DND-41 (cell line): ENCODE measurements around the gene CPED1.

Source experiments
- ATAC-seq: fragments of 200-7000 bp; cut with Tn5 transposase; 3 replicates; pipeline ENCODE4 v1.9.1; 2021; ENCODE audit warnings: low read depth; ENCODE audit not compliant: insufficient read depth
- DNase-seq: peaks from one replicate; pipeline ENCODE4 v3.0.0-alpha.2; 2020
- H2AFZ ChIP-seq: 2 replicates; pipeline ENCODE4 v1.6.0; 2012; ENCODE audit warnings: low read depth, low read length
- H3K27ac ChIP-seq: 2 replicates; pipeline ENCODE4 v1.5.1; 2012; ENCODE audit warnings: low read length, inconsistent platforms
- H3K27me3 ChIP-seq: fragments of 200-600 bp; sonication (generic); 2 replicates; pipeline ENCODE4 v1.6.0; 2012; ENCODE audit warnings: low read length, mild to moderate bottlenecking, inconsistent platforms; ENCODE audit not compliant: insufficient read depth, poor library complexity
- H3K36me3 ChIP-seq: 2 replicates; pipeline ENCODE4 v1.5.1; 2012; ENCODE audit warnings: low read length, inconsistent platforms; ENCODE audit not compliant: insufficient read depth
- H3K4me1 ChIP-seq: 2 replicates; pipeline ENCODE4 v1.5.1; 2012; ENCODE audit warnings: mild to moderate bottlenecking, low read length; ENCODE audit not compliant: insufficient read depth
- H3K4me2 ChIP-seq: 2 replicates; pipeline ENCODE4 v1.6.0; 2012; ENCODE audit warnings: mild to moderate bottlenecking, moderate library complexity, low read length, inconsistent platforms; ENCODE audit not compliant: insufficient read depth
- H3K4me3 ChIP-seq, 2 experiments: fragments of 200-600 bp in 1 of 2; shearing (Covaris generic) in 1 of 2; 2 replicates each; pipeline ENCODE4 v1.5.1; 2012 to 2016; ENCODE audit warnings: inconsistent platforms in 2 of 2, low read length in 2 of 2, mild to moderate bottlenecking in 2 of 2, low read depth in 1 of 2, moderate library complexity in 1 of 2
- H3K79me2 ChIP-seq: 2 replicates; pipeline ENCODE4 v1.6.0; 2012; ENCODE audit warnings: low read length, inconsistent platforms; ENCODE audit not compliant: insufficient read depth
- H3K9ac ChIP-seq: 2 replicates; pipeline ENCODE4 v1.6.0; 2012; ENCODE audit warnings: low read depth, mild to moderate bottlenecking, inconsistent platforms, low read length, moderate library complexity
- H3K9me3 ChIP-seq: 2 replicates; pipeline ENCODE4 v1.5.1; 2012; ENCODE audit warnings: low read length, moderate library complexity, mild to moderate bottlenecking, inconsistent platforms; ENCODE audit not compliant: insufficient read depth, severe bottlenecking
- H4K20me1 ChIP-seq: 2 replicates; pipeline ENCODE4 v1.6.0; 2012; ENCODE audit warnings: low read length; ENCODE audit not compliant: insufficient read depth
- CTCF ChIP-seq: IDR thresholded peaks from 2 replicates; pipeline ENCODE4 v1.5.1; 2012; ENCODE audit warnings: borderline replicate concordance, low read length, moderate library complexity, mild to moderate bottlenecking; ENCODE audit not compliant: poor library complexity, severe bottlenecking; ENCODE audit errors: extremely low read depth
- EZH2 ChIP-seq: IDR thresholded peaks from 3 replicates; pipeline ENCODE4 v1.6.1; 2012; ENCODE audit warnings: borderline replicate concordance, low read depth, mild to moderate bottlenecking, moderate library complexity, low read length, inconsistent platforms; ENCODE audit not compliant: severe bottlenecking

CPED1 gene

DNA sequence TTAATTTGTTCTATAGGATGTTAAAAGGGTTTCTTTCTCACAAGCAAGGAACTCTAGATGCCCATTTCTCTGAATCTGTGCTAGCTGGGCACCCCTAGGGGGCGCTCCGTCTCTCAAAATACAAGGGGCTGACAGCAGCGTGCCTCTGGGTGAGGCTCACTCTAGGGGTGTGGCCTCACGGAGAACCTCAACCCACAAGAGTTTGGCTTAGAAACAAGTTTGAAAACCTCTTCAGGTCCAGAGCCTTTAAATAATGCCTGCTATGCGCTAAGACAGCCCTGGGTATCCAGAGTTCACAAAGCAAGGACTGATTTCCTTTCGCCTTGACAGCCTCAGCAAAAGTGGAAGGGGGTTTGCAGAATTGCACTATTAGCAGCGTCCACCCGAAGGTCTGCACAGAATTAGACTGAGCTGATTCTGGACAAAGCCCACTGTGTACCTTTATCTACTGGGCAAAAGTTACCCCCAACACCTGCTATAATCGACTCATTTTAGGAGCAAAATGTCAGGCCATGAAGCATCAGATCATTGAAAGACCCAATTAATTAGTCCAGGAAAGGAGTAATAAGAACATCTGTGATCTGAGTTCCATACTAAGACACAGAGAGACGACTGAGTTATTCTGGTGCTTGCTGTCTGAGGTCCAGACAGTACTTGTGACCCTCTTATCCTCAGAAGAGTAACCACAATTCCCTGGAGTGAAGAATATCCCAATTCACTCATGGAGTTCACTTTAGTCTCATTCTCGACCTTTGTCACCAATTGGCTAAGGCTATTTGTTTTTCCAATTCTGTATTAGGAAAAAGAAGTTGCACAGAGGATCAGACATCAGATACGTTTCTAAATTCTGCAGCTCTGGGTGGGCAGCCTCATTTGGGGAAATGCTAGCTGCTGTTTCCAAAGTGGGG is 574 bp upstream of the CPED1 start:
- no peaks in the 10 kb centered on the region for H3K36me3 ChIP-seq
- H3K27ac ChIP-seq, result no peak overlapping the region
- peak; percentile 84 for DNase-seq
- H2AFZ ChIP-seq, result peak overlapping the region; percentile 55
- no peaks in the 10 kb centered on the region for H3K9me3 ChIP-seq
- no peaks in the 10 kb centered on the region for H4K20me1 ChIP-seq
- H3K4me3 ChIP-seq, result peak overlapping the region in 1 of 2 experiments; percentile 49; a peak in 2 of 4 replicates
- TF ChIP-seq CTCF (peak; percentile 92), EZH2 (no peak)
- peak overlapping the region; percentile 74 for H3K4me2 ChIP-seq
- H3K4me1 ChIP-seq, result peaks cover 15% of the 10 kb centered on the region
- ATAC-seq, result peak; percentile 99
- peaks cover 24% of the 10 kb centered on the region for H3K27me3 ChIP-seq
- H3K79me2 ChIP-seq, result no peaks in the 10 kb centered on the region
- H3K9ac ChIP-seq, result peak overlapping the region; percentile 27

DNA sequence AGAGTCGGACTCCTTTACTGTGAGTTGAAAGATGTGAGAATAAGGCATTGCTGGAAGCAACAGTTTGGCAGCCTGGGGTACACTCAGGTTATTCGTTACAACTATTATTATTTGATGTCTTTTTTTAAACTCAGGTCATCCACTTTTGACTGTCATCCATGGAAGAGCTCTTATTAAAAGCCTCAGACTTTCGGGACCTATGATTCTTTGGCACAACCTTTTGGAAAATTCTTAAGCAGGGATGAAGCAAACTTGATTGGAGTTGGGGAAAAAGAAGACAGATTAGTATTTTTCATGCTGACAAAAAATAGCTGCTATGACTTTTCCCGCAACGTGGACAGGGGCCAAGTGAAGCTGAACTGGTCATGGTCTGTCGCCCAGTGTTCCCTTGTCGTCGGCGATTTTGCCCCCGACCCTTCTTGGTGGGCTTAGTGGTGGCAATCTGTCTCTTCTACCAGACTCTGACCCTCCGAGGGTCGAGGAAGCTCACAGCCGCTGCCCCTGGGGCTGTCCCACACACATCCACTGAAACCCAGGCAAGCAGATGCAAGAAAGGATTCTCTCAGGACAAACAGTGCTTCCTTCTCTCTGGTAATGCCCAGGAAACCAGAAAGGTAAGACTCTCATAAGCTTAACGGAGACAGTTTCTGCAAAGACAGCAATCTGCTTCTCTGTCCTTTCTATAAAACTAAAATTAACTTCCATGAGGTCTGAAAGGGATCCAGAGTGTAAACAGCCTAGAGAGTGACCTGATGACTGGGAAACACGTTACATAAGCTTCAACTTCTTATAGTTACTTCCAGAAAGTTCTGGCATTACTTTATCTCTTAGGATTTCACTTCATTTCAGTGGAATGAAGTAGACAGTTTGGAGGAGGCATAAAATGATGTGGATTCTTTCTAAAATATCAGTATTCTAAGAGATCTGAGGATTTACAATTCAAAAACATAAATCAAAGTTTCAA is 1.0 kb downstream of the CPED1 start:
- peak overlapping the region; percentile 74; the same call in 1 of the 2 replicates for H3K4me2 ChIP-seq
- H3K9ac ChIP-seq, result no peak overlapping the region
- TF ChIP-seq EZH2 (no peak), CTCF (no peak)
- H3K9me3 ChIP-seq, result no peaks in the 10 kb centered on the region
- H3K4me3 ChIP-seq, result no peak overlapping the region
- no peak for ATAC-seq
- no peaks in the 10 kb centered on the region for H4K20me1 ChIP-seq
- no peaks in the 10 kb centered on the region for H3K79me2 ChIP-seq
- no peak overlapping the region for H3K27ac ChIP-seq
- no peak overlapping the region for H2AFZ ChIP-seq
- peaks cover 24% of the 10 kb centered on the region for H3K27me3 ChIP-seq
- peaks cover 15% of the 10 kb centered on the region for H3K4me1 ChIP-seq
- no peak for DNase-seq
- no peaks in the 10 kb centered on the region for H3K36me3 ChIP-seq

DNA sequence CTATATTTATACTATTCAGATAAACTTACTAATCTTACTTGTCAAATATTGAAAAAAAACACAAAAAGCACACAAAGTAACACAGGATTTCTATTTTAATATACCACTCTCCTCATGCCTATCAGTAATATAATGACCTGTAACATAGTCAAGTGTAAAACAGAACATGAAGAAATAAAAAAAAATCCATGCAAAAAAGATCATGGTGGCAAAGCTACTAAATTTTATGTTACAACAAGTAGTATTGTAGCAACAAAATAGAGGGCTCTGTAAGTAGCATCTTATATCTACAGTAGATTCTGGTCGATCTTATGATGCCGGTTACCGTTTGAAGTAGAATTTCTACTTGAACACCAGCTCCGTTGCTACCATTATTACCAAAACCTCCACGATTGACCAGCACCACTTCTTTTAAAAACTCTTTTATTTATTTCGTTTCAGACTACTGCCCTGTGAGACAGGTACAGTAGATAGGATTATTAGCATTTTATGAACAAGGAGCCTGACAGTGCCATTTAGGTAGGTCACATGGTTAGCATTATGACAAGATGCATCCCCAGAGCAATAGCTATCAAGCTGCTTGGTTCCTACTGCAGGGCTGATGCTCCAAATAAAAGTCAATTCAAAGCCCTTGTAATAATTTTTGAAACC is 2.1 kb downstream of the CPED1 start:
- H3K4me2 ChIP-seq, result no peak overlapping the region
- no peaks in the 10 kb centered on the region for H3K9me3 ChIP-seq
- H3K27ac ChIP-seq, result no peak overlapping the region
- H3K79me2 ChIP-seq, result no peaks in the 10 kb centered on the region
- no peak for TF ChIP-seq CTCF
- TF ChIP-seq EZH2, result no peak
- H4K20me1 ChIP-seq, result no peaks in the 10 kb centered on the region
- H3K9ac ChIP-seq, result no peak overlapping the region
- no peak overlapping the region for H3K4me3 ChIP-seq
- ATAC-seq (no peak), DNase-seq (no peak)
- H3K27me3 ChIP-seq, result peaks cover 24% of the 10 kb centered on the region
- H3K36me3 ChIP-seq, result no peaks in the 10 kb centered on the region
- peaks cover 17% of the 10 kb centered on the region for H3K4me1 ChIP-seq
- H2AFZ ChIP-seq, result no peak overlapping the region
